Transverse colon (tissue), 4 donors: ENCODE data around the gene ITGA7.

Experiments
- CTCF ChIP-seq, 5 experiments: fragments of 200-600 bp in 3 of 5; fragments of 450-650 bp in 2 of 5; sonication (generic) in 3 of 5; IDR thresholded peaks; 1 replicate in 2 of 5; 2 replicates in 3 of 5; pipeline ENCODE4 v1.5.1; 2016 to 2017; ENCODE audit warnings: antibody characterized with exemption in 5 of 5, inconsistent platforms in 3 of 5, mild to moderate bottlenecking in 2 of 5, moderate library complexity in 1 of 5
- EP300 ChIP-seq: sonication (generic); formaldehyde crosslinking; IDR thresholded peaks from one replicate; pipeline ENCODE4 v1.6.1; 2017; ENCODE audit warnings: antibody characterized with exemption, low read depth
- POLR2AphosphoS5 ChIP-seq, 3 donors: sonication (generic); formaldehyde crosslinking; IDR thresholded peaks; one replicate each; pipeline ENCODE4 v1.6.1; 2016; ENCODE audit warnings: antibody characterized with exemption in 3 of 3

- TF ChIP-seq CTCF (IDR thresholded peaks at IDR 0.05) (no peak), EP300 (no peak), POLR2AphosphoS5 (IDR thresholded peaks at IDR 0.05) (no peak)
These were observed 11.7 kb upstream of the ITGA7 start for GRCh38 chr12:55719371-55719770.
